Measurements from ENCODE around the gene ZEB1. TPM values are rescaled to one million over a fixed set of nuclear protein-coding genes. Genes with fewer than 3 reads are reported as not detected.
"Not testable (repeated sequence)": the region's sequence is repeated elsewhere in the genome, so short reads cannot be mapped to it uniquely, and the experiment has no call there.

Gene ZEB1
- polyA plus RNA-seq, 6 donors from 2014 or later = 6.2 to 38.0 (median 25.9) TPM

DNA sequence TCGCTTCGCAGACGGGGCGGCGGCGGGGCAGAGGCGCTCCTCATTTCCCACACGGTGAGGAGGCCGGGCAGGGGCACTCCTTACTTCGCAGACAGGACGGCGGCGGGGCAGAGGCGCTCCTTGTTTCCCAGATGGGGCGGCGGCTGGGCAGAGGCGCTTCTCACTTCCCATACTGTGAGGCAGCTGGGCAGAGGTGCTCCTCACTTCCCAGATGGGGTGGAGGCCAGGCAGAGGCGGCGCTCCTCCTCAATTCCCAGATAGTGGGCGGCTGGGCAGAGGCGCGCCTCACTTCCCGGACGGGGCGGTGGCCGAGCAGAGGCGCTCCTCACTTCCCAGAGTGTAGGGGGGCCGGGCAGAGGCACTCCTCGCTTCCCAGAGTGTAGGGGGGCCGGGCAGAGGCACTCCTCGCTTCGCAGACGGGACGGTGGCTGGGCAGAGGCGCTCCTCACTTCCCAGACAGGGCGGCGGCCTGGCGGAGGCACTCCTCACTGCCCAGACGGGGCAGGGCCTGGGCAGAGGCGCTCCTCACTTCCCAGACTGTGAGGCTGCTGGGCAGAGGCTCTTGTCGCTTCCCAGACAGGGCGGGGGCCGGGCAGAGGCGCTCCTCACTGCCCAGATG, 43.1 kb downstream of the ZEB1 start:
- Mint-ChIP-seq H3K4me3 (no peak overlapping the region), H3K9me3 (peaks cover 0 to 7% (median 3%) of the 10 kb centered on the region in 7 donors), H3K4me1 (peaks cover 8 to 28% (median 22%) of the 10 kb centered on the region in 3 donors), H3K27ac (peak overlapping the region in 1 of 6 donors; percentile 70), H3K36me3 (peaks cover 5 to 7% of the 10 kb centered on the region in 2 donors), H3K27me3 (no peaks in the 10 kb centered on the region)
- no peak for ATAC-seq (ENCODE audit: low read depth in 2 of 2)
- DNase-seq = no peak

DNA sequence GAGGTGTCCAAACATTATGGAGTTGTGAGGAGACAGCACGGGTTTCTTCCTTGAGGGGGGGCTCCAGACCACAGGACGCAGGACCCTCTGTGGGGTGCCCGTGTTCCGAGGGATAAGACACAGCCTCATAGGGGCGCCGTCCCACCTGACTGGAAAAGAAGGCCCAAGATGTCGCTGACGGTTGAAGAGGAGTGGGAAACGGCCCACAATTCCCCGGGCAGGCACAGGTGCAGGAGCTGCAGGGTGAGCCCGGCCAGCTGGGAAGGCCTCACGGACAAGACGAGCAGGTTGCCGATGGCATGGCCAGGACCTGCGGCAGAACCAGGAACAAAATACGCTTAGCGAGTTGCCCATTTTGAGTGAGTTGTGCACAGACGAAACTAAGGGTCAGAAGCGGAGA, 44.7 kb downstream of the ZEB1 start:
- ATAC-seq (ENCODE audit: low read depth in 2 of 2); DNase-seq; H3K36me3 Mint-ChIP-seq; H3K9me3 Mint-ChIP-seq; H3K27me3 Mint-ChIP-seq: not testable (repeated sequence)
- H3K4me3 Mint-ChIP-seq = peak overlapping the region in 3 of 8 donors; percentile 3 to 15 (median 7)
- H3K4me1 Mint-ChIP-seq = peaks cover 11 to 28% (median 16%) of the 10 kb centered on the region in 3 donors
- H3K27ac Mint-ChIP-seq = peak overlapping the region in 3 of 6 donors; percentile 27 to 81 (median 69)

DNA sequence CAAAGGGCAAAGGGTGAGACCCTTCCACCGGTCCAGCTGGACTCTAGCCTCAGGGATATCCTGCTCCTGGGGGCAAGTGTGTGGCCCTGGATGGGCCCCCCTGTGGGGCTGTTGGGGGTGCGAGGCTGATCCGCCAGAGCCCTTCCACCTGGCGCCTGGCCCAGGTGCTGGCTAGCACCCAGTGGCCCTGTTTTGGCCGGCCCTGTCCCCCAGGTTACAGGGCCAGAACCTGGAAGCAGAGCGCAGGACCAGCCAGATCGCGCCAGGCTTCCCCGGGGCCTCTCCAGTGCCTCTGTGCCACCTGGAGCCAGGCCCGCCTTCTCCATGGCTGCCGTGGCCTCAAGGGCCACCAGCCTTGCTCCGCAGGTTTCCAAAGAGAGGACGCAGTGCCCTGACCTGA, 45.2 kb downstream of the ZEB1 start:
- not testable (repeated sequence) for H3K9me3 Mint-ChIP-seq; H3K36me3 Mint-ChIP-seq; DNase-seq; H3K27me3 Mint-ChIP-seq; ATAC-seq (ENCODE audit: low read depth in 2 of 2); H3K27ac Mint-ChIP-seq
- H3K4me1 Mint-ChIP-seq = peaks cover 16 to 24% (median 22%) of the 10 kb centered on the region in 3 donors
- peak overlapping the region in 1 of 8 donors; percentile 60 for H3K4me3 Mint-ChIP-seq

- Mint-ChIP-seq H3K4me1 (peaks cover 34 to 48% (median 36%) of the 10 kb centered on the region in 3 donors), H3K36me3 (peaks cover 5 to 15% of the 10 kb centered on the region in 2 donors), H3K27me3 (no peaks in the 10 kb centered on the region), H3K4me3 (no peak overlapping the region), H3K9me3 (peaks cover 0 to 4% (median 3%) of the 10 kb centered on the region in 7 donors), H3K27ac (peak overlapping the region in 1 of 6 donors; percentile 23)
- DNase-seq (no peak), ATAC-seq (ENCODE audit: low read depth in 2 of 2) (no peak)
Measured at GRCh38 chr10:31366703-31367102, 47.7 kb downstream of the ZEB1 start.

- H3K27me3 Mint-ChIP-seq = no peaks in the 10 kb centered on the region
- H3K4me3 Mint-ChIP-seq = no peak overlapping the region
- peaks cover 0 to 3% (median 0%) of the 10 kb centered on the region in 7 donors for H3K9me3 Mint-ChIP-seq
- peaks cover 2 to 9% of the 10 kb centered on the region in 2 donors for H3K36me3 Mint-ChIP-seq
- peak overlapping the region in 1 of 6 donors; percentile 28 for H3K27ac Mint-ChIP-seq
- peaks cover 38 to 58% (median 46%) of the 10 kb centered on the region in 3 donors for H3K4me1 Mint-ChIP-seq
- ATAC-seq (ENCODE audit: low read depth in 2 of 2) (no peak), DNase-seq (no peak)
Measured at GRCh38 chr10:31368724-31369123, 49.7 kb downstream of the ZEB1 start.

DNA sequence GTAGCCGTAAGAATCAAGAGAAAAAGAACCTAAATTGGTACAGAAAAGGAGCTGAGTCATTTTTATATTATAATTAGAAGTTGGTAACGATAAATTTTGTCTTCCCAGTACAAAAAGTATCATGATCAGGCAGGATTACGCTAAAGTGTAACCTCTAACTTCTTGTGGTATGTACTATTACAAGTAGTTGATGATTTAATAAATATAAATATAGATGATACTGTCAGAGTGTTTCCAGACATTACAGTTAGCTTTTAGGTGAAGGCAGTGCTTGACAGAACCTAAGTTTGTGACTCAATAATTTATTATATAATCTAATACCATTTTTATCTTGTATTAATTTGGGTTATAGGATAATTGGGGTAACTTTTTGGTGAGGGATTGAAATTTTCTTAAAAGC, 53.4 kb downstream of the ZEB1 start:
- ATAC-seq (ENCODE audit: low read depth in 2 of 2) (no peak), DNase-seq (no peak)
- H3K4me3 Mint-ChIP-seq = no peak overlapping the region
- H3K36me3 Mint-ChIP-seq = peaks cover 0 to 7% of the 10 kb centered on the region in 2 donors
- peaks cover 27 to 43% (median 41%) of the 10 kb centered on the region in 3 donors for H3K4me1 Mint-ChIP-seq
- no peaks in the 10 kb centered on the region for H3K27me3 Mint-ChIP-seq
- peaks cover 0 to 3% (median 0%) of the 10 kb centered on the region in 7 donors for H3K9me3 Mint-ChIP-seq
- no peak overlapping the region for H3K27ac Mint-ChIP-seq

DNA sequence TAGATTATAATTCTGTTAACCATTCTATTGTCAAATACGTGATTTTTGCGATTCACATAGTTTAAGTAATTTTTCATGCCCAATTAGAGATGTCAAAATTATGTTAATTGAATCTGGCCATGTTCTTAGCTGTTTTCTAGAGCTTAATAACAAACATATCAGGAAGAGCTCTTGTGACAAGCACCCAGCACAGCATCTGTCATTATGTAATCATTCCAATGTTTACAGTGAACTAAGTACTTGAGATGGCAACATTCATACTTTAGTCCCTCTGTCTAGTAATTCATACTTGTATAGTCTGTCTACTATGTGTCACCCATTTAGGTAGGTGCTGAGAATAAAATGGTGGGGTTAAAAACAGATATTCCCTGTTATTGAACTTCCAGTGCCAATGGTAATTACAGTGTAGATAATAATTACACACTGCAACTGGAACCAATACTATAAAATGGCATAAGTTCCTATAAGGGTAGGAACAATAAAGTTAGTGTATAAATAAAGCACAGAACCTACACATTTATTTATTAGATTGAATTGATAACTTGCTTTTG, 55.2 kb downstream of the ZEB1 start:
- no peak overlapping the region for H3K4me3 Mint-ChIP-seq
- no peak overlapping the region for H3K27ac Mint-ChIP-seq
- no peaks in the 10 kb centered on the region for H3K27me3 Mint-ChIP-seq
- peaks cover 0 to 3% (median 0%) of the 10 kb centered on the region in 7 donors for H3K9me3 Mint-ChIP-seq
- ATAC-seq (ENCODE audit: low read depth in 2 of 2) = no peak
- no peak for DNase-seq
- H3K36me3 Mint-ChIP-seq = peaks cover 0 to 5% of the 10 kb centered on the region in 2 donors
- H3K4me1 Mint-ChIP-seq = peaks cover 22 to 42% (median 30%) of the 10 kb centered on the region in 3 donors

DNA sequence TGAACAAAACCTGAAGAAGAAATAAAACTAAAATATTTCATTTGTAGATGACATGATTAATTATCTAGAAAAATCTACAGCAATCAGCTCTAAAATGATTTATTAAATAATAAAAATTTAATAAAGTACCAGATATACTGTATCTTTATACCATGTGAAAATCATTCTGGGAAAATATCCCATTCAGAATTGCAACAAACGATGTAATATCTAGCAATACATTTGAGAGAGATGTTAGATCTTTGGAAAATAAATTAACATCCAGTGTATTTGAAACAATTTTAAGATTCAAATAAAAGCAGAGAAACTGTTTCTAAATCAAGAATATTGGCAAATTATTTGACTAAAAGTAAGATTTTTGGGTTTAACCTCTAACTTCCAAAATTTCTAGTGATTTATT, 62.2 kb downstream of the ZEB1 start:
- DNase-seq (no peak), ATAC-seq (ENCODE audit: low read depth in 2 of 2) (no peak)
- no peaks in the 10 kb centered on the region for H3K9me3 Mint-ChIP-seq
- H3K36me3 Mint-ChIP-seq = peaks cover 0 to 5% of the 10 kb centered on the region in 2 donors
- H3K4me3 Mint-ChIP-seq = no peak overlapping the region
- H3K4me1 Mint-ChIP-seq = peaks cover 23 to 28% (median 23%) of the 10 kb centered on the region in 3 donors
- H3K27me3 Mint-ChIP-seq = no peaks in the 10 kb centered on the region
- H3K27ac Mint-ChIP-seq = no peak overlapping the region

DNA sequence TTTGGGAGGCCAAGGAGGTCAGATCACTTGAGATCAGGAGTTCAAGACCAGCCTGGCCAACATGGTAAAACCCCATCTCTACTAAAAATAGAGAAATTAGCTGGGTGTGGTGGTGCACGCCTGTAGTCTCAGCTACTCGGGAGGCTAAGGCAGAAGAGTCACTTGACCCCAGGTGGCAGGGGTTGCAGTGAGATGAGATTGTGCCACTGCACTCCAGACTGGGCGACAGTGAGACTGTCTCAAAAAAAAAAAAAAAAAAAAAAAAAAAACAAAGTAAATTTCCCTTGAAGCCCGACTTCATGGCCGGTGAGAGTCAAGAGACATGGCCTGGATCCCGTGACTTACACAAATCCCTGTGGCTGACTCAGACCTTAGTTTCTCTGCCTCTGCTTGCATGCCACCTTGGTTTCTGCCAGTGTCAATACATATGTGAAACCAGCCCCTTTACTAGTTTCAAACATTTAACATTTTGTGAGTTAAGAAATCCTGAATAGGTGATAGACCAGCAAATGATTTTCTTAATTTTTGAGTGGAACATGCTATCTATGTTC, 62.8 kb downstream of the ZEB1 start:
- H3K9me3 Mint-ChIP-seq = no peaks in the 10 kb centered on the region
- no peak overlapping the region for H3K4me3 Mint-ChIP-seq
- DNase-seq (no peak), ATAC-seq (ENCODE audit: low read depth in 2 of 2) (no peak)
- H3K36me3 Mint-ChIP-seq = peaks cover 0 to 5% of the 10 kb centered on the region in 2 donors
- no peaks in the 10 kb centered on the region for H3K27me3 Mint-ChIP-seq
- peaks cover 23 to 28% (median 23%) of the 10 kb centered on the region in 3 donors for H3K4me1 Mint-ChIP-seq
- H3K27ac Mint-ChIP-seq = peak overlapping the region in 1 of 6 donors; percentile 47

GRCh38 chr10:31383810-31384588, 65.0 kb downstream of the ZEB1 start:
- Mint-ChIP-seq H3K4me3 (peak overlapping the region in 2 of 8 donors; percentile 9 to 51), H3K4me1 (peaks cover 23 to 26% (median 23%) of the 10 kb centered on the region in 3 donors), H3K27me3 (no peaks in the 10 kb centered on the region), H3K27ac (peak overlapping the region in 2 of 6 donors; percentile 34 to 49), H3K9me3 (no peaks in the 10 kb centered on the region), H3K36me3 (peaks cover 0 to 5% of the 10 kb centered on the region in 2 donors)
- DNase-seq (peak; percentile 14), ATAC-seq (ENCODE audit: low read depth in 2 of 2) (peak; percentile 53 to 84)

GRCh38 chr10:31384589-31384949, 65.6 kb downstream of the ZEB1 start:
- DNase-seq (no peak), ATAC-seq (ENCODE audit: low read depth in 2 of 2) (peak in 1 of 2 donors; percentile 8)
- Mint-ChIP-seq H3K27me3 (no peaks in the 10 kb centered on the region), H3K36me3 (peaks cover 0 to 5% of the 10 kb centered on the region in 2 donors), H3K9me3 (no peaks in the 10 kb centered on the region), H3K27ac (peak overlapping the region in 1 of 6 donors; percentile 26), H3K4me1 (peaks cover 20 to 26% (median 23%) of the 10 kb centered on the region in 3 donors), H3K4me3 (no peak overlapping the region)

GRCh38 chr10:31390804-31391203, 71.8 kb downstream of the ZEB1 start:
- no peak overlapping the region for H3K4me3 Mint-ChIP-seq
- H3K4me1 Mint-ChIP-seq = peaks cover 11 to 16% (median 11%) of the 10 kb centered on the region in 3 donors
- H3K27me3 Mint-ChIP-seq = no peaks in the 10 kb centered on the region
- ATAC-seq (ENCODE audit: low read depth in 2 of 2) = no peak
- H3K27ac Mint-ChIP-seq = no peak overlapping the region
- no peaks in the 10 kb centered on the region for H3K9me3 Mint-ChIP-seq
- DNase-seq = no peak
- peaks cover 0 to 15% of the 10 kb centered on the region in 2 donors for H3K36me3 Mint-ChIP-seq

GRCh38 chr10:31393844-31394243, 74.8 kb downstream of the ZEB1 start:
- ATAC-seq (ENCODE audit: low read depth in 2 of 2) (no peak), DNase-seq (no peak)
- Mint-ChIP-seq H3K4me1 (peaks cover 17 to 18% (median 18%) of the 10 kb centered on the region in 3 donors), H3K9me3 (no peaks in the 10 kb centered on the region), H3K27me3 (no peaks in the 10 kb centered on the region), H3K4me3 (no peak overlapping the region), H3K36me3 (peaks cover 0 to 19% of the 10 kb centered on the region in 2 donors), H3K27ac (no peak overlapping the region)
